T-cell (primary cell): ENCODE data around the gene WNT3A. TPM values are rescaled to one million over a fixed set of nuclear protein-coding genes. Genes with fewer than 3 reads are reported as not detected.

Experiments used
- ATAC-seq, 4 experiments: fragments of 200-7000 bp in 3 of 4; fragments of 150-1000 bp in 1 of 4; cut with Tn5 transposase; replicated peaks in 1 of 4; 1 replicate in 3 of 4; 2 replicates in 1 of 4; pipeline ENCODE4 v1.10.0; 2021; ENCODE audit warnings: moderate library complexity in 3 of 4, mild to moderate bottlenecking in 2 of 4, moderate number of reproducible peaks in 1 of 4
- CTCF ChIA-PET, 2 donors: fragments of 300-600 bp; sonication (Branson Sonifier 250); formaldehyde crosslinking; loops; one replicate each; lab custom pipeline; 2022; ENCODE audit warnings: antibody characterized with exemption in 2 of 2; lab: Charles Lee
- POLR2A ChIA-PET, 2 donors: fragments of 300-600 bp; sonication (Branson Sonifier 250); formaldehyde crosslinking; loops; one replicate each; lab custom pipeline; 2022; ENCODE audit warnings: antibody characterized with exemption in 2 of 2; lab: Charles Lee
- DNase-seq, 35 experiments: peaks; one replicate each; pipeline versions ENCODE4 v3.0.0 to v3.0.0-alpha.2; 2013 to 2023
- H3K27ac ChIP-seq: one replicate; pipeline ENCODE4 v1.5.1; 2013; ENCODE audit warnings: low read length
- H3K27me3 ChIP-seq, 2 experiments: replicated peaks in 1 of 2; 1 replicate in 1 of 2; 2 replicates in 1 of 2; pipeline versions ENCODE4 v1.6.1 to v1.7.0; 2013; ENCODE audit warnings: low read length in 1 of 2, mixed read lengths in 1 of 2; ENCODE audit not compliant: control insufficient read depth in 2 of 2, insufficient read depth in 2 of 2; ENCODE audit errors: extremely low read depth in 1 of 2
- H3K36me3 ChIP-seq, 2 donors: 1 replicate in 1 of 2; 2 replicates in 1 of 2; pipeline versions ENCODE4 v1.6.1 to v1.7.0; 2013; ENCODE audit warnings: low read length in 1 of 2; ENCODE audit not compliant: control insufficient read depth in 2 of 2, insufficient read depth in 1 of 2; ENCODE audit errors: extremely low read depth in 1 of 2
- H3K4me1 ChIP-seq, 2 experiments: 1 replicate in 1 of 2; 2 replicates in 1 of 2; pipeline versions ENCODE4 v1.6.1 to v1.7.0; 2013; ENCODE audit warnings: low read length in 2 of 2, mixed read lengths in 1 of 2; ENCODE audit not compliant: insufficient read depth in 2 of 2, control insufficient read depth in 1 of 2; ENCODE audit errors: extremely low read depth in 1 of 2
- H3K4me3 ChIP-seq, 2 donors: 1 replicate in 1 of 2; 2 replicates in 1 of 2; pipeline versions ENCODE4 v1.5.1 to v1.7.0; 2013; ENCODE audit warnings: mild to moderate bottlenecking in 2 of 2, low read length in 1 of 2, moderate library complexity in 1 of 2; ENCODE audit not compliant: control insufficient read depth in 1 of 2; ENCODE audit errors: extremely low read depth in 1 of 2
- H3K9me3 ChIP-seq: 2 replicates; pipeline ENCODE4 v1.7.0; 2013
- H3K27ac Mint-ChIP-seq, 2 donors: one replicate each; pipeline ENCODE4 v1.8.0; 2020 to 2021; ENCODE audit warnings: mild to moderate bottlenecking in 2 of 2, mixed read lengths in 2 of 2
- H3K27me3 Mint-ChIP-seq, 2 donors: one replicate each; pipeline ENCODE4 v1.8.0; 2021 to 2022; ENCODE audit warnings: mixed read lengths in 2 of 2
- H3K36me3 Mint-ChIP-seq: one replicate; pipeline ENCODE4 v1.8.0; 2021; ENCODE audit warnings: mixed read lengths
- H3K4me1 Mint-ChIP-seq, 3 donors: one replicate each; pipeline ENCODE4 v1.8.0; 2020 to 2022; ENCODE audit warnings: mixed read lengths in 3 of 3, mild to moderate bottlenecking in 1 of 3
- H3K4me3 Mint-ChIP-seq, 3 donors: one replicate each; pipeline ENCODE4 v1.8.0; 2020 to 2022; ENCODE audit warnings: mild to moderate bottlenecking in 3 of 3, mixed read lengths in 3 of 3, moderate library complexity in 3 of 3
- H3K9me3 Mint-ChIP-seq, 3 donors: one replicate each; pipeline ENCODE4 v1.8.0; 2020 to 2022; ENCODE audit warnings: mixed read lengths in 3 of 3
- WGBS: methylation state at CpG from one replicate; pipeline ENCODE4 v1.1.5; 2013; ENCODE audit warnings: missing lambda C conversion rate; ENCODE audit not compliant: insufficient coverage; 5-methylcytosine and 5-hydroxymethylcytosine counted together
- total RNA-seq, 35 experiments: library from RNA in 6 of 35; stranded (reverse) in 6 of 35; fragments of 120-200 nt in 1 of 35; gene quantifications; one replicate each; pipeline versions ENCODE4 v1.2.1 to v1.2.4 and lab custom pipeline; 2013 to 2026

Gene WNT3A
- total RNA-seq, 5 donors from 2014 or later (not counting 1 experiment from before 2014, with no cell fraction given): 0.10 to 0.28 TPM; not detected in 3

GRCh38 chr1:228065543-228066347 lies 58.9 kb downstream of the WNT3A start:
- DNase-seq: no peak
- Mint-ChIP-seq H3K9me3 (no peaks in the 10 kb centered on the region), H3K4me3 (no peak overlapping the region), H3K27ac (no peak overlapping the region), H3K27me3 (peaks cover 21 to 39% of the 10 kb centered on the region in 2 donors), H3K36me3 (no peaks in the 10 kb centered on the region), H3K4me1 (peaks cover 4 to 7% (median 6%) of the 10 kb centered on the region in 3 donors)
- H3K4me3 ChIP-seq: no peak overlapping the region
- ChIA-PET POLR2A (no interaction called here), CTCF (no interaction called here)
- H3K36me3 ChIP-seq: no peaks in the 10 kb centered on the region
- ATAC-seq: no peak
- H3K4me1 ChIP-seq: peaks cover 0 to 3% of the 10 kb centered on the region in 2 experiments
- H3K27ac ChIP-seq: no peak overlapping the region
- peaks cover 14 to 69% of the 10 kb centered on the region in 2 experiments for H3K27me3 ChIP-seq
- WGBS: 76% methylated on average over 13 of the region's 15 CpGs
- H3K9me3 ChIP-seq: no peaks in the 10 kb centered on the region

- ChIA-PET POLR2A (interaction anchor here in 1 of 2 donors (0.7 kb wide), 1 partner anchor 75 kb away, joined by 3 read pairs; no protein-coding TSS in a partner anchor), CTCF (no interaction called here)
- H3K36me3 Mint-ChIP-seq: no peaks in the 10 kb centered on the region
- no peaks in the 10 kb centered on the region for H3K9me3 ChIP-seq
- no peak overlapping the region for H3K4me3 Mint-ChIP-seq
- DNase-seq (no peak), ATAC-seq (no peak)
- no peak overlapping the region for H3K27ac ChIP-seq
- H3K27me3 Mint-ChIP-seq: peaks cover 15 to 32% of the 10 kb centered on the region in 2 donors
- H3K4me3 ChIP-seq: no peak overlapping the region
- no peaks in the 10 kb centered on the region for H3K9me3 Mint-ChIP-seq
- no peaks in the 10 kb centered on the region for H3K36me3 ChIP-seq
- no peaks in the 10 kb centered on the region for H3K4me1 ChIP-seq
- peaks cover 0 to under 1% (median 0%) of the 10 kb centered on the region in 3 donors for H3K4me1 Mint-ChIP-seq
- WGBS: 23% methylated on average over 4 of the region's 4 CpGs
- H3K27me3 ChIP-seq: peaks cover 9 to 63% of the 10 kb centered on the region in 2 experiments
- no peak overlapping the region for H3K27ac Mint-ChIP-seq
These were observed 59.6 kb downstream of the WNT3A start for GRCh38 chr1:228066416-228066815.

GRCh38 chr1:228066891-228067654 lies 60.3 kb downstream of the WNT3A start:
- Mint-ChIP-seq H3K27ac (no peak overlapping the region), H3K27me3 (peaks cover 15 to 29% of the 10 kb centered on the region in 2 donors), H3K9me3 (no peaks in the 10 kb centered on the region), H3K4me1 (peaks cover 0 to 7% (median 0%) of the 10 kb centered on the region in 3 donors), H3K4me3 (no peak overlapping the region), H3K36me3 (no peaks in the 10 kb centered on the region)
- DNase-seq (no peak), ATAC-seq (no peak)
- no peaks in the 10 kb centered on the region for H3K9me3 ChIP-seq
- ChIA-PET CTCF (no interaction called here), POLR2A (interaction anchor here in 1 of 2 donors (0.7 kb wide), 1 partner anchor 76 kb away, joined by 3 read pairs; no protein-coding TSS in a partner anchor)
- peaks cover 8 to 56% of the 10 kb centered on the region in 2 experiments for H3K27me3 ChIP-seq
- 69% methylated on average over 8 of the region's 10 CpGs for WGBS
- H3K4me3 ChIP-seq: no peak overlapping the region
- H3K36me3 ChIP-seq: no peaks in the 10 kb centered on the region
- no peak overlapping the region for H3K27ac ChIP-seq
- no peaks in the 10 kb centered on the region for H3K4me1 ChIP-seq

- H3K4me1 Mint-ChIP-seq: peaks cover 0 to 11% (median 0%) of the 10 kb centered on the region in 3 donors
- no peak overlapping the region for H3K27ac Mint-ChIP-seq
- Histone ChIP-seq H3K27ac (no peak overlapping the region), H3K4me1 (peaks cover 0 to 2% of the 10 kb centered on the region in 2 experiments), H3K4me3 (no peak overlapping the region), H3K36me3 (no peaks in the 10 kb centered on the region), H3K9me3 (no peaks in the 10 kb centered on the region), H3K27me3 (peaks cover 8 to 43% of the 10 kb centered on the region in 2 experiments)
- ChIA-PET CTCF (no interaction called here), POLR2A (no interaction called here)
- H3K27me3 Mint-ChIP-seq: peaks cover 12 to 22% of the 10 kb centered on the region in 2 donors
- H3K9me3 Mint-ChIP-seq: no peaks in the 10 kb centered on the region
- DNase-seq (no peak), ATAC-seq (no peak)
- H3K36me3 Mint-ChIP-seq: no peaks in the 10 kb centered on the region
- WGBS: 74% methylated on average over 7 of the region's 7 CpGs
- H3K4me3 Mint-ChIP-seq: no peak overlapping the region
These were observed 61.6 kb downstream of the WNT3A start for GRCh38 chr1:228068359-228068758.

- DNase-seq (no peak), ATAC-seq (no peak)
- H3K36me3 Mint-ChIP-seq: no peaks in the 10 kb centered on the region
- peaks cover 12 to 19% of the 10 kb centered on the region in 2 donors for H3K27me3 Mint-ChIP-seq
- CTCF ChIA-PET: no interaction called here
- POLR2A ChIA-PET: no interaction called here
- 50% methylated on average over 2 of the region's 2 CpGs for WGBS
- peaks cover 0 to 11% (median 4%) of the 10 kb centered on the region in 3 donors for H3K4me1 Mint-ChIP-seq
- no peaks in the 10 kb centered on the region for H3K9me3 Mint-ChIP-seq
- Histone ChIP-seq H3K4me3 (no peak overlapping the region), H3K27ac (no peak overlapping the region), H3K9me3 (no peaks in the 10 kb centered on the region), H3K4me1 (peaks cover 0 to 2% of the 10 kb centered on the region in 2 experiments), H3K27me3 (peaks cover 8 to 30% of the 10 kb centered on the region in 2 experiments), H3K36me3 (no peaks in the 10 kb centered on the region)
- H3K4me3 Mint-ChIP-seq: no peak overlapping the region
- no peak overlapping the region for H3K27ac Mint-ChIP-seq
These were observed 63.4 kb downstream of the WNT3A start for GRCh38 chr1:228070173-228070572.

- 70% methylated on average over 3 of the region's 3 CpGs for WGBS
- H3K27me3 ChIP-seq: peaks cover 8 to 23% of the 10 kb centered on the region in 2 experiments
- H3K4me3 ChIP-seq: no peak overlapping the region
- POLR2A ChIA-PET: no interaction called here
- no peaks in the 10 kb centered on the region for H3K9me3 ChIP-seq
- H3K4me1 ChIP-seq: peaks cover 0 to 2% of the 10 kb centered on the region in 2 experiments
- H3K4me3 Mint-ChIP-seq: no peak overlapping the region
- no peaks in the 10 kb centered on the region for H3K36me3 Mint-ChIP-seq
- H3K27me3 Mint-ChIP-seq: peaks cover 8 to 13% of the 10 kb centered on the region in 2 donors
- no peaks in the 10 kb centered on the region for H3K36me3 ChIP-seq
- H3K4me1 Mint-ChIP-seq: peaks cover 0 to 11% (median 4%) of the 10 kb centered on the region in 3 donors
- DNase-seq (no peak), ATAC-seq (no peak)
- H3K27ac Mint-ChIP-seq: no peak overlapping the region
- no peak overlapping the region for H3K27ac ChIP-seq
- CTCF ChIA-PET: no interaction called here
- H3K9me3 Mint-ChIP-seq: no peaks in the 10 kb centered on the region
These were observed 64.1 kb downstream of the WNT3A start for GRCh38 chr1:228070851-228071250.
